ENCODE results near the gene CASP2. TPM values are rescaled to one million over a fixed set of nuclear protein-coding genes. Genes with fewer than 3 reads are reported as not detected.

The CASP2 gene
- total and polyA plus RNA-seq, 2 of the 8 experiments (the other 6 are each of a cell fraction or from before 2014, with no cell fraction given), result 23.7 to 35.3 TPM

GRCh38 chr7:143299346-143299745 is 11.2 kb downstream of the CASP2 start (continued):
- TF ChIP-seq FOSL1 (IDR thresholded peaks at IDR 0.05; ENCODE audit: insufficient read depth, low read depth, low read length) (no peak), EZH2 (IDR thresholded peaks at IDR 0.05; ENCODE audit: low read depth, low read length, severe bottlenecking) (no peak), ATF2 (IDR thresholded peaks at IDR 0.05; ENCODE audit: low read length) (no peak), BRCA1 (IDR thresholded peaks at IDR 0.05; ENCODE audit: low read depth, low read length) (no peak), ZNF274 (IDR thresholded peaks at IDR 0.05; ENCODE audit: borderline replicate concordance, extremely low read depth, low read length) (no peak), RAD21 (IDR thresholded peaks at IDR 0.05 in 1 of 2, conservative IDR thresholded peaks at IDR 0.05 in 1 of 2; ENCODE audit: low read depth in 2 of 2, low read length in 2 of 2) (no peak), RFX5 (IDR thresholded peaks at IDR 0.05; ENCODE audit: borderline replicate concordance, low read depth, low read length) (no peak)

Measured in H1 (cell line).